Activated T-cell treated with anti-CD3 and anti-CD28 coated beads, Interleukin-2, amount 50 U/mL, for 24 hours (primary cell): ENCODE measurements around the gene PDE10A.

Experiments used
- DNase-seq: peaks from one replicate; pipeline ENCODE4 v3.0.0-alpha.2; 2020
- H3K27ac Mint-ChIP-seq: 2 replicates; pipeline ENCODE4 v1.8.0; 2020; ENCODE audit warnings: mild to moderate bottlenecking, mixed read lengths
- H3K27me3 Mint-ChIP-seq: 2 replicates; pipeline ENCODE4 v1.8.0; 2020; ENCODE audit warnings: mixed read lengths
- H3K36me3 Mint-ChIP-seq: 2 replicates; pipeline ENCODE4 v1.8.0; 2020; ENCODE audit warnings: low read depth, mixed read lengths
- H3K4me1 Mint-ChIP-seq: 2 replicates; pipeline ENCODE4 v1.8.0; 2020; ENCODE audit warnings: low read depth, mixed read lengths
- H3K4me3 Mint-ChIP-seq: 2 replicates; pipeline ENCODE4 v1.8.0; 2020; ENCODE audit warnings: mild to moderate bottlenecking, moderate library complexity, mixed read lengths
- H3K9me3 Mint-ChIP-seq: 2 replicates; pipeline ENCODE4 v1.8.0; 2020; ENCODE audit warnings: mixed read lengths

Gene PDE10A

DNA sequence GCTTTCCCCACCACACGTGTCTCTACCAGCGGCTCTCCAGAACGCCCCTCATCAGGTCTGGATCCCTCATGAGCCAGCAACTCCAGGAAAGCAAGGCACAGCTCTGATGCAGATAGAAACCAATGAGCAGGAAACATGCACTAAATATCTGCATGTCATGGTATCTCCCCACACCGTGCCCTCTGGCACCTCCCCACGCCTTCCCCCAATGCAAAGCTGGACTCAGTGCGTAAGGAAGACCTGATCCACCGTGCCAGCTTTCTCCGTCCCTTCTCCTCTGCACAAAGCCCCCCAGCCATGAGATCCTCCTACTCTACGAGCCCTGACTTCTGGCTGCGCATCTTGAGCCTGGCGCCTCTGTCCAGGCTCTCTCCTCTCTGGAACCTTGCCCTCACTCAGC lies 9.4 kb downstream of the PDE10A start:
- H3K27ac Mint-ChIP-seq: no peak overlapping the region
- H3K4me1 Mint-ChIP-seq: no peaks in the 10 kb centered on the region
- peaks cover 10% of the 10 kb centered on the region for H3K27me3 Mint-ChIP-seq
- no peak for DNase-seq
- no peak overlapping the region for H3K4me3 Mint-ChIP-seq
- H3K9me3 Mint-ChIP-seq: no peaks in the 10 kb centered on the region
- no peaks in the 10 kb centered on the region for H3K36me3 Mint-ChIP-seq

GRCh38 chr6:165653196-165653595 lies 9.8 kb downstream of the PDE10A start:
- H3K9me3 Mint-ChIP-seq: no peaks in the 10 kb centered on the region

GRCh38 chr6:165652766-165653165 lies 10.3 kb downstream of the PDE10A start:
- no peaks in the 10 kb centered on the region for H3K4me1 Mint-ChIP-seq
- H3K4me3 Mint-ChIP-seq: no peak overlapping the region

More at GRCh38 chr6:165653196-165653595, 9.8 kb downstream of the PDE10A start:
- Mint-ChIP-seq H3K36me3 (no peaks in the 10 kb centered on the region), H3K27me3 (peaks cover 6% of the 10 kb centered on the region), H3K4me1 (no peaks in the 10 kb centered on the region), H3K27ac (no peak overlapping the region), H3K4me3 (no peak overlapping the region)
- no peak for DNase-seq

DNA sequence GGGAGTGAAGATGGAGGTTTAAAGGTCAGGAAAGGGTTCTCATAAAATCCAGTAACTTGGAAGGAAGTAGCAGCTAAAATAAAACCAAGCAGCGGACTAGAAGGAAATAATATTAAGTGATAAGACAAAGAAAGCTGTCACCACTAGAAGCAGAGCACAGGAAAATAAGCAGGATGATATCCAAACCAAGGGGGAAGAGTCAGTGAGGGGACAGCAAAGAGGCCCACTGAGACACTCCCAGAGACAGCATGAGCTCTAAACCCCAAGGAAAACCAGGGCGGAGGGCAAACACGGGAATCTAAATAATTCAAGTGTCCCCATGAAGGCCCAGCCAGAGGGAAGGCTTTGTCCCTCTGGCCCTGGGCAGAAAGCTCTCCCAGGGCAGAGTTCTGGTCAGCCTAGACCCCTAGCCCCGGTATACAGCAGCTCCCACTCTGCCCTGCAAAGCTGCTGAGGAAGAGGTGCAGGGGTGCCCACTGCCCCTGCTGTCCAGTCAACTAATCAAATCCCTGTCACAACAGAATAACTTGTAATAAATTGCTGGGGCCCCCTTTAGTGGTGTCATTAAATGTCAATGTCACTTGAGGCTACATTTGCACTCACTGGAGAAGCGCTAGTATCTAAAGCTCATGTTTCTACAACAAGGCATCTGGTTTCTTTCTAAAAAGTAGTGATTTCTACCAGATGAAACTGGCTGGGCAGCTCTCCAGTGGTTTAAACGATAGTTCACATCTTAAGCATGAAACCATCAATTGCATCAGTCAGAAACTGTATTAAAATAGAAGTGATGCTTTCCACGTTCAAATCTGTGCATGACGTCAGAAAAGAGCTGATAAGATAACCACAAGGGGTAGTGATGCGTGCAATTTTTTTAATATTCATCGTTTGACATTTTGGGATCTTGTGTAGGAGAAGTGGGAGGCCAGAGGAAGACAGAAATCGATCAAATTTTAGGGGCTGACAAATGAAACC lies 13.6 kb downstream of the PDE10A start:
- DNase-seq: no peak
- peaks cover 3% of the 10 kb centered on the region for H3K27me3 Mint-ChIP-seq
- H3K4me3 Mint-ChIP-seq: no peak overlapping the region
- no peaks in the 10 kb centered on the region for H3K4me1 Mint-ChIP-seq
- H3K36me3 Mint-ChIP-seq: no peaks in the 10 kb centered on the region
- no peaks in the 10 kb centered on the region for H3K9me3 Mint-ChIP-seq
- H3K27ac Mint-ChIP-seq: no peak overlapping the region

More at GRCh38 chr6:165652766-165653165, 10.3 kb downstream of the PDE10A start:
- no peak overlapping the region for H3K27ac Mint-ChIP-seq
- no peak for DNase-seq
- no peaks in the 10 kb centered on the region for H3K9me3 Mint-ChIP-seq
- H3K36me3 Mint-ChIP-seq: no peaks in the 10 kb centered on the region
- peaks cover 2% of the 10 kb centered on the region for H3K27me3 Mint-ChIP-seq

GRCh38 chr6:165647041-165647440 lies 16.0 kb downstream of the PDE10A start:
- no peak overlapping the region for H3K27ac Mint-ChIP-seq
- no peak overlapping the region for H3K4me3 Mint-ChIP-seq
- no peaks in the 10 kb centered on the region for H3K9me3 Mint-ChIP-seq
- DNase-seq: no peak
- H3K27me3 Mint-ChIP-seq: peaks cover 3% of the 10 kb centered on the region
- no peaks in the 10 kb centered on the region for H3K4me1 Mint-ChIP-seq
- H3K36me3 Mint-ChIP-seq: no peaks in the 10 kb centered on the region

DNA sequence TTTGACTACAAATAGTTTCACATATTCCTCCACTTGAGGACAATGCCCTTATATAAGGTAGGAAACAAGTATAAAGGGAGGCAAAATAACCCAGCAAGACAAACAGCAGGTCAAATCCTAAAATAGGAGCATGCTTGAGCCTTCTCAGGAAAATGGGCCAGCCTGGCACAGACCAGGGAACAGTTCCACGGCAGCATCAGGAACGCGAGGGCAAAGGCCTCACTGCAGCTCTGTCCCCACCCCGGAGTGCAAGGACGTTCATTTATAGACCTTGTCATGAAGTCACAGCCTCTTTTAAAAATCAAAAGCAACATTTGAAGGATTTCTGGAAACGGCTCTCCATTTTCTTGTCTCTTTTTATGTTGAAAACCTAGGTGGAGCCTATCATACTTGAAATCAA lies 17.1 kb downstream of the PDE10A start:
- Mint-ChIP-seq H3K4me1 (no peaks in the 10 kb centered on the region), H3K4me3 (no peak overlapping the region), H3K27ac (no peak overlapping the region), H3K27me3 (peaks cover 3% of the 10 kb centered on the region), H3K36me3 (no peaks in the 10 kb centered on the region), H3K9me3 (no peaks in the 10 kb centered on the region)
- no peak for DNase-seq

DNA sequence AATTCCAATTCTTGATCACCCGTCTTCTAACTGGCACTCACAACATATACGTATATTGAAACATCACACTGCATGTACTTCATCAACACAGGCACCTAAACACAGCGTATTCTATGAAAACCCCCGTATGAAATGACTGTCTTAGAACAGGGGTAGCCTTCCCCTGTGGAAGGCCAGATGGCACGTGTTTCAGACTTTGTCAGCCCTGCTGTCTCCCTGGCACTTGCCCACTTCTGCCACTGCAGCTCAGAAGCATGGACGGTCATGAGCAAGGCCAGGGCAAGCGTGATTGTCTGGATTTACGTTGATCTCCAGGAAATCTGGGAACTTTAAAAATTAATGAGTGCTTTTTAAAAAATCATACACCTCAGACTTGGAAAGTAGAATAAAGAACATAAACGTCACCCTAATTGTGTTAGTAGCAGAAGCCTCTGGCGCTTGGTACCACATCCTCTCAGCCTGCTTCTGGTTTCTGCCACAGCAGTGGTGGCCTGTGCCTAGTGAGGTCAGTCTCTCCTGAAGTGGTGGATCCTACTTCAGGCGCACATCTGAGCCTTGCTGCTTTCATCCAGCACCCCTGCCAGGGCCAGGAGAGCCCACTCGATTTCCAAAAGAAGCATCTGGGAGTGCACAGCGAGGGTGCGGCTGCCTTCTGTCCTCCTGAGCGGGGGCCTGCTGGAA lies 18.3 kb downstream of the PDE10A start:
- Mint-ChIP-seq H3K27me3 (peaks cover 3% of the 10 kb centered on the region), H3K4me3 (no peak overlapping the region), H3K36me3 (no peaks in the 10 kb centered on the region), H3K9me3 (no peaks in the 10 kb centered on the region), H3K27ac (no peak overlapping the region), H3K4me1 (no peaks in the 10 kb centered on the region)
- DNase-seq: no peak

- Mint-ChIP-seq H3K9me3 (no peaks in the 10 kb centered on the region), H3K27me3 (peaks cover 3% of the 10 kb centered on the region), H3K36me3 (no peaks in the 10 kb centered on the region), H3K4me3 (no peak overlapping the region), H3K27ac (no peak overlapping the region), H3K4me1 (no peaks in the 10 kb centered on the region)
- no peak for DNase-seq
Observed at GRCh38 chr6:165643015-165643414, 20.0 kb downstream of the PDE10A start.

GRCh38 chr6:165641672-165642156 lies 21.3 kb downstream of the PDE10A start:
- H3K36me3 Mint-ChIP-seq: no peaks in the 10 kb centered on the region
- H3K27ac Mint-ChIP-seq: no peak overlapping the region
- H3K4me3 Mint-ChIP-seq: no peak overlapping the region
- no peaks in the 10 kb centered on the region for H3K9me3 Mint-ChIP-seq
- DNase-seq: no peak
- peaks cover 3% of the 10 kb centered on the region for H3K27me3 Mint-ChIP-seq
- H3K4me1 Mint-ChIP-seq: no peaks in the 10 kb centered on the region

DNA sequence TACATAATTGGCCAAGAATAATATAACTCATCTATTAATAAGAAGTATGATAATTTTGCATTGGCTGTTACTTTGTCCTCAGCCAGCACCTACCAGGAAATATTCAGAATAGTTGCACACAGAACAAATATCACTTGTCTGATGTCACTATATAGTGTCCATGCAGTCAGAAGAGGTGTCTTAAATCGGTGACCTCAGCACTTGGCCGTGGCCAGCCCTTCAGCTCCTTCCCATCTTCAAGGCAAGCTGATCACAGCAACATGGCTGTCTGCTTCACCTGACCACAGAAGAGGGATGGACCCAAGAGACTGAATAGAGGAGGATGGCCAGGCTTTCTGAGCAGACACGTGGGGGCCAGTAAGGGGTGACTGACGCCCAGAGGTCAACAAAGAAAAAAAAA lies 22.2 kb downstream of the PDE10A start:
- Mint-ChIP-seq H3K9me3 (no peaks in the 10 kb centered on the region), H3K27ac (no peak overlapping the region)

GRCh38 chr6:165638530-165638929 lies 24.5 kb downstream of the PDE10A start:
- Mint-ChIP-seq H3K27ac (no peak overlapping the region), H3K4me1 (no peaks in the 10 kb centered on the region), H3K4me3 (no peak overlapping the region), H3K9me3 (no peaks in the 10 kb centered on the region), H3K36me3 (no peaks in the 10 kb centered on the region), H3K27me3 (peaks cover 15% of the 10 kb centered on the region)
- no peak for DNase-seq

More for the DNA sequence above, 22.2 kb downstream of the PDE10A start:
- Mint-ChIP-seq H3K27me3 (peaks cover 3% of the 10 kb centered on the region), H3K4me3 (no peak overlapping the region), H3K36me3 (no peaks in the 10 kb centered on the region), H3K4me1 (no peaks in the 10 kb centered on the region)
- no peak for DNase-seq

- Mint-ChIP-seq H3K9me3 (no peaks in the 10 kb centered on the region), H3K36me3 (no peaks in the 10 kb centered on the region), H3K4me1 (no peaks in the 10 kb centered on the region), H3K4me3 (no peak overlapping the region), H3K27ac (no peak overlapping the region), H3K27me3 (peaks cover 17% of the 10 kb centered on the region)
- DNase-seq: no peak
Observed at GRCh38 chr6:165637586-165637985, 25.5 kb downstream of the PDE10A start.

- Mint-ChIP-seq H3K27ac (no peak overlapping the region), H3K27me3 (peaks cover 17% of the 10 kb centered on the region), H3K4me1 (no peaks in the 10 kb centered on the region), H3K4me3 (no peak overlapping the region), H3K9me3 (no peaks in the 10 kb centered on the region), H3K36me3 (no peaks in the 10 kb centered on the region)
- no peak for DNase-seq
Observed at GRCh38 chr6:165636402-165637048, 26.5 kb downstream of the PDE10A start.

DNA sequence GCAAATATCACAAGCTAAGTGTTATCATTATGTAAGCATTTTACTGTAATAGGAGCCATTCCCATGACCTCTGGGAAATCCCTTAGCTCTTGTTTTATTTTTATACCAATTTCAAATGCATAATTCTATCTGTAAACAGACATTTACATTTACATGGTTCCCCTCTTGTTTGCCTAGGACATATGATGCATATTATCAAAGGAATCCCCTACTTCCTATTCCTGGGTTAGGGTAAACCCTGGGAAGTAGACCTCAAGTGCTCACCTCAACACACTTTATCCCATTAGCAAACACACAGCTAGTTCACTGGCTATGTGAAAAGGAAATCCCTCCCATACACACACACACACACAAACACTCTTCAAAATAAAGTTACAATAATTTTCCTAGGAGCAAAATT lies 27.1 kb downstream of the PDE10A start:
- H3K36me3 Mint-ChIP-seq: no peaks in the 10 kb centered on the region
- no peaks in the 10 kb centered on the region for H3K9me3 Mint-ChIP-seq
- DNase-seq: no peak
- peaks cover 17% of the 10 kb centered on the region for H3K27me3 Mint-ChIP-seq
- no peaks in the 10 kb centered on the region for H3K4me1 Mint-ChIP-seq
- no peak overlapping the region for H3K4me3 Mint-ChIP-seq
- no peak overlapping the region for H3K27ac Mint-ChIP-seq
